Natural killer cell treated with Interleukin-12 subunit alpha and Interleukin-12 subunit beta and Interleukin-15 and Interleukin-18, amount 100 ng/mL, for 72 hours (primary cell): Measurements from ENCODE around the gene IFT57. TPM values are rescaled to one million over a fixed set of nuclear protein-coding genes. Genes with fewer than 3 reads are reported as not detected.

ENCODE experiments used
- ATAC-seq, 2 donors: fragments of 150-1000 bp; cut with Tn5 transposase in 1 of 2; sonication (Bioruptor Pico), chemical (Tn5 transposase) in 1 of 2; 2 replicates each; pipeline ENCODE4 v1.10.0; 2021
- DNase-seq: peaks from one replicate; pipeline ENCODE4 v3.0.0; 2022; ENCODE audit warnings: low spot score
- H3K27ac Mint-ChIP-seq, 2 donors: 1 replicate in 1 of 2; 2 replicates in 1 of 2; pipeline ENCODE4 v1.8.0; 2022; ENCODE audit warnings: mixed read lengths in 2 of 2, mild to moderate bottlenecking in 1 of 2, moderate library complexity in 1 of 2
- H3K27me3 Mint-ChIP-seq, 2 donors: 1 replicate in 1 of 2; 2 replicates in 1 of 2; pipeline ENCODE4 v1.8.0; 2022; ENCODE audit warnings: mixed read lengths in 2 of 2
- H3K36me3 Mint-ChIP-seq: one replicate; pipeline ENCODE4 v1.8.0; 2022; ENCODE audit warnings: mixed read lengths
- H3K4me1 Mint-ChIP-seq, 2 donors: 1 replicate in 1 of 2; 2 replicates in 1 of 2; pipeline ENCODE4 v1.8.0; 2022; ENCODE audit warnings: low read depth in 2 of 2, mixed read lengths in 2 of 2, mild to moderate bottlenecking in 1 of 2
- H3K4me3 Mint-ChIP-seq: one replicate; pipeline ENCODE4 v1.8.0; 2022; ENCODE audit warnings: mixed read lengths
- H3K9me3 Mint-ChIP-seq: 2 replicates; pipeline ENCODE4 v1.8.0; 2022; ENCODE audit warnings: mixed read lengths
- total RNA-seq, 2 donors: library from RNA; stranded (reverse); gene quantifications; one replicate each; pipeline ENCODE4 v1.2.3, GENCODE V29; 2022

Gene IFT57
- total RNA-seq, 2 donors from 2014 or later: 16.4 to 32.1 TPM

- Mint-ChIP-seq H3K27ac (no peak overlapping the region), H3K36me3 (peaks cover 5% of the 10 kb centered on the region), H3K4me3 (no peak overlapping the region), H3K9me3 (no peaks in the 10 kb centered on the region), H3K27me3 (no peaks in the 10 kb centered on the region), H3K4me1 (peaks cover 9 to 22% of the 10 kb centered on the region in 2 donors)
- no peak for ATAC-seq
- no peak for DNase-seq
Observed at GRCh38 chr3:108201258-108201657, 21.0 kb downstream of the IFT57 start.

GRCh38 chr3:108200578-108200977, 21.6 kb downstream of the IFT57 start:
- no peak for DNase-seq
- peaks cover 9 to 22% of the 10 kb centered on the region in 2 donors for H3K4me1 Mint-ChIP-seq
- peaks cover 5% of the 10 kb centered on the region for H3K36me3 Mint-ChIP-seq
- H3K27ac Mint-ChIP-seq: no peak overlapping the region
- peak in 1 of 2 donors; percentile 43 for ATAC-seq
- no peaks in the 10 kb centered on the region for H3K27me3 Mint-ChIP-seq
- H3K9me3 Mint-ChIP-seq: no peaks in the 10 kb centered on the region
- no peak overlapping the region for H3K4me3 Mint-ChIP-seq

GRCh38 chr3:108200024-108200423, 22.2 kb downstream of the IFT57 start:
- ATAC-seq: no peak
- no peaks in the 10 kb centered on the region for H3K27me3 Mint-ChIP-seq
- peaks cover 5% of the 10 kb centered on the region for H3K36me3 Mint-ChIP-seq
- no peak for DNase-seq
- H3K27ac Mint-ChIP-seq: no peak overlapping the region
- H3K4me1 Mint-ChIP-seq: peaks cover 9 to 22% of the 10 kb centered on the region in 2 donors
- no peak overlapping the region for H3K4me3 Mint-ChIP-seq
- no peaks in the 10 kb centered on the region for H3K9me3 Mint-ChIP-seq

GRCh38 chr3:108191394-108191793, 30.8 kb downstream of the IFT57 start:
- DNase-seq (no peak), ATAC-seq (no peak)
- no peak overlapping the region for H3K4me3 Mint-ChIP-seq
- no peak overlapping the region for H3K27ac Mint-ChIP-seq
- no peaks in the 10 kb centered on the region for H3K27me3 Mint-ChIP-seq
- no peaks in the 10 kb centered on the region for H3K9me3 Mint-ChIP-seq
- no peaks in the 10 kb centered on the region for H3K4me1 Mint-ChIP-seq
- H3K36me3 Mint-ChIP-seq: peaks cover 23% of the 10 kb centered on the region

GRCh38 chr3:108190346-108190745, 31.9 kb downstream of the IFT57 start:
- Mint-ChIP-seq H3K36me3 (peaks cover 30% of the 10 kb centered on the region), H3K9me3 (no peaks in the 10 kb centered on the region), H3K27me3 (no peaks in the 10 kb centered on the region), H3K4me3 (no peak overlapping the region), H3K4me1 (no peaks in the 10 kb centered on the region), H3K27ac (no peak overlapping the region)
- ATAC-seq (no peak), DNase-seq (no peak)

GRCh38 chr3:108189440-108189839, 32.8 kb downstream of the IFT57 start:
- Mint-ChIP-seq H3K27ac (no peak overlapping the region), H3K4me1 (no peaks in the 10 kb centered on the region), H3K36me3 (peaks cover 31% of the 10 kb centered on the region), H3K9me3 (peaks cover 3% of the 10 kb centered on the region), H3K27me3 (no peaks in the 10 kb centered on the region), H3K4me3 (no peak overlapping the region)
- no peak for DNase-seq
- no peak for ATAC-seq

GRCh38 chr3:108185536-108185935, 36.7 kb downstream of the IFT57 start:
- no peak for ATAC-seq
- Mint-ChIP-seq H3K4me3 (no peak overlapping the region), H3K9me3 (peaks cover 3% of the 10 kb centered on the region), H3K27me3 (no peaks in the 10 kb centered on the region), H3K4me1 (no peaks in the 10 kb centered on the region), H3K27ac (no peak overlapping the region), H3K36me3 (peaks cover 28% of the 10 kb centered on the region)
- no peak for DNase-seq

- ATAC-seq (no peak), DNase-seq (no peak)
- peaks cover 21% of the 10 kb centered on the region for H3K36me3 Mint-ChIP-seq
- no peaks in the 10 kb centered on the region for H3K4me1 Mint-ChIP-seq
- peaks cover 3% of the 10 kb centered on the region for H3K9me3 Mint-ChIP-seq
- no peak overlapping the region for H3K4me3 Mint-ChIP-seq
- no peak overlapping the region for H3K27ac Mint-ChIP-seq
- no peaks in the 10 kb centered on the region for H3K27me3 Mint-ChIP-seq
Observed at GRCh38 chr3:108184824-108185223, 37.4 kb downstream of the IFT57 start.

- peaks cover 3% of the 10 kb centered on the region for H3K9me3 Mint-ChIP-seq
- H3K27me3 Mint-ChIP-seq: no peaks in the 10 kb centered on the region
- no peak for DNase-seq
- no peak overlapping the region for H3K27ac Mint-ChIP-seq
- H3K4me1 Mint-ChIP-seq: no peaks in the 10 kb centered on the region
- H3K36me3 Mint-ChIP-seq: peaks cover 14% of the 10 kb centered on the region
- no peak for ATAC-seq
- no peak overlapping the region for H3K4me3 Mint-ChIP-seq
Observed at GRCh38 chr3:108183971-108184370, 38.3 kb downstream of the IFT57 start.

- no peaks in the 10 kb centered on the region for H3K4me1 Mint-ChIP-seq
- H3K36me3 Mint-ChIP-seq: peaks cover 14% of the 10 kb centered on the region
- DNase-seq (no peak), ATAC-seq (no peak)
- H3K9me3 Mint-ChIP-seq: peaks cover 3% of the 10 kb centered on the region
- no peaks in the 10 kb centered on the region for H3K27me3 Mint-ChIP-seq
- no peak overlapping the region for H3K27ac Mint-ChIP-seq
- no peak overlapping the region for H3K4me3 Mint-ChIP-seq
Observed at GRCh38 chr3:108183181-108183580, 39.0 kb downstream of the IFT57 start.

- H3K27ac Mint-ChIP-seq: no peak overlapping the region
- H3K9me3 Mint-ChIP-seq: peaks cover 3% of the 10 kb centered on the region
- peaks cover 14% of the 10 kb centered on the region for H3K36me3 Mint-ChIP-seq
- H3K27me3 Mint-ChIP-seq: no peaks in the 10 kb centered on the region
- H3K4me3 Mint-ChIP-seq: no peak overlapping the region
- ATAC-seq: no peak
- DNase-seq: no peak
- H3K4me1 Mint-ChIP-seq: no peaks in the 10 kb centered on the region
Observed at GRCh38 chr3:108182339-108182738, 39.9 kb downstream of the IFT57 start.

GRCh38 chr3:108181172-108181571, 41.1 kb downstream of the IFT57 start:
- no peak for ATAC-seq
- no peak for DNase-seq
- no peak overlapping the region for H3K4me3 Mint-ChIP-seq
- H3K36me3 Mint-ChIP-seq: peaks cover 13% of the 10 kb centered on the region
- peaks cover 3% of the 10 kb centered on the region for H3K9me3 Mint-ChIP-seq
- H3K27ac Mint-ChIP-seq: peak overlapping the region in 1 of 2 donors; percentile 9
- H3K27me3 Mint-ChIP-seq: no peaks in the 10 kb centered on the region
- no peaks in the 10 kb centered on the region for H3K4me1 Mint-ChIP-seq

- DNase-seq: no peak
Observed at GRCh38 chr3:108180194-108180593, 42.0 kb downstream of the IFT57 start.

GRCh38 chr3:108178676-108179075, 43.5 kb downstream of the IFT57 start:
- no peaks in the 10 kb centered on the region for H3K9me3 Mint-ChIP-seq
- ATAC-seq: no peak

More at GRCh38 chr3:108180194-108180593, 42.0 kb downstream of the IFT57 start:
- ATAC-seq: no peak
- Mint-ChIP-seq H3K9me3 (peaks cover 3% of the 10 kb centered on the region), H3K27ac (no peak overlapping the region), H3K36me3 (peaks cover 6% of the 10 kb centered on the region), H3K4me3 (no peak overlapping the region), H3K4me1 (no peaks in the 10 kb centered on the region), H3K27me3 (no peaks in the 10 kb centered on the region)

GRCh38 chr3:108177536-108177935, 44.7 kb downstream of the IFT57 start:
- ATAC-seq (no peak), DNase-seq (no peak)
- H3K36me3 Mint-ChIP-seq: no peaks in the 10 kb centered on the region
- H3K4me3 Mint-ChIP-seq: no peak overlapping the region
- H3K4me1 Mint-ChIP-seq: peaks cover under 1 to 1% of the 10 kb centered on the region in 2 donors
- no peaks in the 10 kb centered on the region for H3K27me3 Mint-ChIP-seq
- no peaks in the 10 kb centered on the region for H3K9me3 Mint-ChIP-seq
- H3K27ac Mint-ChIP-seq: peak overlapping the region in 1 of 2 donors; percentile 41

More at GRCh38 chr3:108178676-108179075, 43.5 kb downstream of the IFT57 start:
- Mint-ChIP-seq H3K27me3 (no peaks in the 10 kb centered on the region), H3K4me1 (no peaks in the 10 kb centered on the region), H3K27ac (no peak overlapping the region), H3K36me3 (no peaks in the 10 kb centered on the region), H3K4me3 (no peak overlapping the region)
- no peak for DNase-seq
